Measurements from ENCODE around the gene KLHDC8A. TPM values are rescaled to one million over a fixed set of nuclear protein-coding genes. Genes with fewer than 3 reads are reported as not detected.
"Not testable (repeated sequence)": the region's sequence is repeated elsewhere in the genome, so short reads cannot be mapped to it uniquely, and the experiment has no call there.

KLHDC8A gene
- total RNA-seq, 2 experiments from 2014 or later, result not detected

DNA sequence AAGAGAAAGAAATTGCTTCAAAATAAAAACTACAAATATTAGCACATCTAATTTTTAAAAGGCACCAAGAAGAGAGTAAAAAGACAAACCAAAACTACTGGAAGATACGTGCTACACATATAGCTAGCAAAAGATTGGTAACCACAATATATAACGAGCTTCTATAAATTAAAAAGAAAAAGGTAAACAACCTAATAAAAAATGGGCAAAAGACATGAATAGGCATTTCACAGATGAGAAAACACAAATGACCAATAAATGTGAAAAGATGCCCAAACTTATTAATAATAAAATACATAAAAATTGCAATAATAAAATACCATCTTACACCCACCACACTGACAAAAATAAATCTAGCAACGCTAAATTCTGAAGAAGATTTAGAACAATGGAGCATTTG lies 38.9 kb upstream of the KLHDC8A start:
- DNase-seq (no peak), ATAC-seq (no peak)
- POLR2A ChIA-PET, result no interaction called here
- CTCF ChIA-PET, result interaction anchor here (0.7 to 6.1 kb wide), 12 partner anchors 14 to 373 kb away, joined by 3 to 199 read pairs (median 9); partner anchors contain the start of gene LEMD1
- Mint-ChIP-seq H3K36me3 (ENCODE audit: low read depth) (no peaks in the 10 kb centered on the region), H3K27me3 (peaks cover 6% of the 10 kb centered on the region), H3K4me1 (ENCODE audit: low read depth) (no peaks in the 10 kb centered on the region), H3K4me3 (no peak overlapping the region), H3K27ac (no peak overlapping the region), H3K9me3 (no peaks in the 10 kb centered on the region)
- TF ChIP-seq, protein P1, sequence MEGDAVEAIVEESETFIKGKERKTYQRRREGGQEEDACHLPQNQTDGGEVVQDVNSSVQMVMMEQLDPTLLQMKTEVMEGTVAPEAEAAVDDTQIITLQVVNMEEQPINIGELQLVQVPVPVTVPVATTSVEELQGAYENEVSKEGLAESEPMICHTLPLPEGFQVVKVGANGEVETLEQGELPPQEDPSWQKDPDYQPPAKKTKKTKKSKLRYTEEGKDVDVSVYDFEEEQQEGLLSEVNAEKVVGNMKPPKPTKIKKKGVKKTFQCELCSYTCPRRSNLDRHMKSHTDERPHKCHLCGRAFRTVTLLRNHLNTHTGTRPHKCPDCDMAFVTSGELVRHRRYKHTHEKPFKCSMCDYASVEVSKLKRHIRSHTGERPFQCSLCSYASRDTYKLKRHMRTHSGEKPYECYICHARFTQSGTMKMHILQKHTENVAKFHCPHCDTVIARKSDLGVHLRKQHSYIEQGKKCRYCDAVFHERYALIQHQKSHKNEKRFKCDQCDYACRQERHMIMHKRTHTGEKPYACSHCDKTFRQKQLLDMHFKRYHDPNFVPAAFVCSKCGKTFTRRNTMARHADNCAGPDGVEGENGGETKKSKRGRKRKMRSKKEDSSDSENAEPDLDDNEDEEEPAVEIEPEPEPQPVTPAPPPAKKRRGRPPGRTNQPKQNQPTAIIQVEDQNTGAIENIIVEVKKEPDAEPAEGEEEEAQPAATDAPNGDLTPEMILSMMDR (IDR thresholded peaks at IDR 0.05), result no peak
- intact Hi-C loops (cut with micrococcal nuclease), result loop anchor here (10.0 kb wide), 1 partner anchor 249 kb away; no protein-coding TSS in a partner anchor

DNA sequence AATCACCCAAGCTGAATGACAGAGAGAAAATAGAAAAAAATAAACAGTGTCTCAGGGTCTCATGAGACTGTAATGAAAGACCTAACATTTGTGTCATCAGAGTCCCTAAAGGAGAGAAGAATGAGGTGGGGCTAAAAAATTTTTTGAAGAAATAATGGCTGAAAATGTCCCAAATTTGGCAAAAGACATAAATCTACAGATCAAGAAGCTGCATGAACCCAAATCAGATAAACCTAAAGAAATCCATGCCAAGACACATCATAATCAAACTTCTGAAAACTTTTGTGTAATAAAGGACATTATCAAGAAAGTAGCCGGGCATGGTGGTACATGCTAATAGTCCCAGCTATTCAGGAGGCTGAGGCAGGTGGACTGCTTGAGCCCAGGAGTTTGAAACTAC lies 35.9 kb upstream of the KLHDC8A start:
- no peak for DNase-seq
- intact Hi-C loops (cut with micrococcal nuclease), result loop anchor here (10.0 kb wide), 1 partner anchor 252 kb away; no protein-coding TSS in a partner anchor
- no peak for ATAC-seq
- ChIA-PET CTCF (interaction anchor here (1.5 kb wide), 1 partner anchor 93 kb away, joined by 6 read pairs; no protein-coding TSS in a partner anchor), POLR2A (no interaction called here)
- no peaks in the 10 kb centered on the region for H3K36me3 Mint-ChIP-seq (ENCODE audit: low read depth)
- TF ChIP-seq, protein P1 (IDR thresholded peaks at IDR 0.05), result no peak
- H3K4me3 Mint-ChIP-seq, result no peak overlapping the region
- no peak overlapping the region for H3K27ac Mint-ChIP-seq
- peaks cover 6% of the 10 kb centered on the region for H3K27me3 Mint-ChIP-seq
- H3K4me1 Mint-ChIP-seq (ENCODE audit: low read depth), result no peaks in the 10 kb centered on the region
- no peaks in the 10 kb centered on the region for H3K9me3 Mint-ChIP-seq

DNA sequence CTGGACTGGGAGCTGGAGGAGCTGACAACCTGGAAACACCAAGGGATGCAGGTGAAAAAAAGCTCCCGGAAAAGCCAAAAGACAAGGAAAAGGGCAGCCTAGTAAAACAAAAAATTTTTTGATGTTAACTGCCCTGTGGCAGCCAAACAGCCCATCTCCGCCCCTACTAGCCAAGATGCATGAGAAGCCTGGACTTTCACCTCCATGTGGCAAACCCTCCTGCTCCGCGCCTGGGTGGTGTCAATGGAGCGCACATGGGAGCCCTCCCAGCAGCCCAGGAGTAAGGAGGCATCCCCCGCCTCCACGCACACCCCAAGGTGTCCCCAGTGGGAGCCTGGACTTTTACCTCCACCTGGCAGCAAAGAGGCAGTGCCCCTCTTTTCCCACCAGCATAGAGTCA lies 34.7 kb upstream of the KLHDC8A start:
- POLR2A ChIA-PET, result no interaction called here
- TF ChIP-seq, protein P1 (IDR thresholded peaks at IDR 0.05), result no peak
- Mint-ChIP-seq H3K9me3 (no peaks in the 10 kb centered on the region), H3K4me1 (ENCODE audit: low read depth) (no peaks in the 10 kb centered on the region), H3K27ac (no peak overlapping the region), H3K27me3 (peaks cover 6% of the 10 kb centered on the region), H3K36me3 (ENCODE audit: low read depth) (no peaks in the 10 kb centered on the region), H3K4me3 (no peak overlapping the region)
- intact Hi-C loops (cut with micrococcal nuclease), result loop anchor here (10.0 kb wide), 1 partner anchor 253 kb away; no protein-coding TSS in a partner anchor
- ATAC-seq (no peak), DNase-seq (no peak)
- CTCF ChIA-PET, result interaction anchor here (1.9 to 2.0 kb wide), 2 partner anchors 39 to 97 kb away, joined by 5 to 9 read pairs; no protein-coding TSS in a partner anchor

DNA sequence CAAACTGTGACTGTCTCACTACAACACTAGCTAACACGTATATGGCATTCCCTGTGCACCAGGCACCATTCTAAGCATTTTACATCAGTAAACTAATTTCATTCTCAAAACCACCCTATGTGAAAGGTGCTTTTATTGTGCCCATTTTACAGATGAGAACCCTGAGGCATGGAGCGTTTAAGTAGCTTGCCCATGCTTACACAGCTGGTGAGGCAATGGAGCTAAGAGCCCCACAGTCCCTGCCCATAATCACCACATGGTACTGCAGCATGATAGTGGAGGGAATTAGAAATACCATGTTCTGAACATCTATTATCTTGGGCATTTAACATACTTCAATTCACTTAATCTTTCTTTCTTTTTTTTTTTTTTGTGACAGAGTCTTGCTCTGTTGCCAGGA lies 31.1 kb upstream of the KLHDC8A start:
- ChIA-PET POLR2A (interaction anchor here (0.9 kb wide), 1 partner anchor 114 kb away, joined by 3 read pairs; no protein-coding TSS in a partner anchor), CTCF (interaction anchor here (1.0 to 3.2 kb wide), 4 partner anchors 9 to 136 kb away, joined by 3 to 28 read pairs (median 11); no protein-coding TSS in a partner anchor)
- Mint-ChIP-seq H3K4me3 (no peak overlapping the region), H3K36me3 (ENCODE audit: low read depth) (no peaks in the 10 kb centered on the region), H3K9me3 (no peaks in the 10 kb centered on the region), H3K4me1 (ENCODE audit: low read depth) (no peaks in the 10 kb centered on the region), H3K27ac (no peak overlapping the region), H3K27me3 (peaks cover 1% of the 10 kb centered on the region)
- ATAC-seq (no peak), DNase-seq (no peak)
- intact Hi-C loops (cut with micrococcal nuclease), result no loop called here
- TF ChIP-seq, protein P1 (IDR thresholded peaks at IDR 0.05), result no peak

DNA sequence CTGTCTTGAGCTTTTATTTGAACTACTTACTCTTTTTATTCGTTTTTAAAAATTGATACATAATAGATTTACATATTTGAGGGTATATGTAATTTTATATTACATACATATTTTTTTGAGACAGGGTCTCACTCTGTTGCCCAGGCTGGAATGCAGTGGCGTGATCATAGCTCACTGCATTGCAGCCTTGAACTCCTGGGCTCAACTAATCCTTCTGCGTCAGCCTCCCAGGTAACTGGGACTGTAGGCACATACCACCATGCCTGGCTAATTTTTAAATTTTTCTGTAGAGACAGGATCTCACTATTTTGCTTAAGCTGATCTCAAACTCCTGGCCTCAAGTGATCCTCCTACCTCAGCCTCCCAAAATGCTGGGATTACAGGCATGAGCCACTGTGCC lies 26.3 kb upstream of the KLHDC8A start:
- H3K27me3 Mint-ChIP-seq; DNase-seq; ATAC-seq; H3K27ac Mint-ChIP-seq; POLR2A ChIA-PET; H3K4me3 Mint-ChIP-seq; H3K4me1 Mint-ChIP-seq (ENCODE audit: low read depth); intact Hi-C loops (cut with micrococcal nuclease); H3K36me3 Mint-ChIP-seq (ENCODE audit: low read depth); H3K9me3 Mint-ChIP-seq: not testable (repeated sequence)
- CTCF ChIA-PET, result interaction anchor here (2.5 to 2.7 kb wide), 2 partner anchors 14 to 28 kb away, joined by 11 to 13 read pairs; no protein-coding TSS in a partner anchor

Data from activated CD8-positive, alpha-beta T cell treated with anti-CD3 and anti-CD28 coated beads for 36 hours (primary cell).